T-helper 1 cell treated with Interleukin-12 subunit alpha and Interleukin-12 subunit beta and Interleukin-4 antibody, amounts not matched to agents 30 μg/mL and 1 μg/mL, for 36 hours (primary cell): ENCODE data around the gene ZNRF3.

Source experiments
- H3K27ac Mint-ChIP-seq: one replicate; pipeline ENCODE4 v1.8.0; 2021; ENCODE audit warnings: mild to moderate bottlenecking, mixed read lengths
- H3K27me3 Mint-ChIP-seq: one replicate; pipeline ENCODE4 v1.8.0; 2021; ENCODE audit warnings: low read depth, mixed read lengths
- H3K36me3 Mint-ChIP-seq: one replicate; pipeline ENCODE4 v1.8.0; 2021; ENCODE audit warnings: low read depth, mixed read lengths
- H3K4me1 Mint-ChIP-seq: one replicate; pipeline ENCODE4 v1.8.0; 2021; ENCODE audit warnings: low read depth, mixed read lengths
- H3K4me3 Mint-ChIP-seq: one replicate; pipeline ENCODE4 v1.8.0; 2021; ENCODE audit warnings: mild to moderate bottlenecking, moderate library complexity, mixed read lengths
- H3K9me3 Mint-ChIP-seq: one replicate; pipeline ENCODE4 v1.8.0; 2021; ENCODE audit warnings: mixed read lengths

The ZNRF3 gene

DNA sequence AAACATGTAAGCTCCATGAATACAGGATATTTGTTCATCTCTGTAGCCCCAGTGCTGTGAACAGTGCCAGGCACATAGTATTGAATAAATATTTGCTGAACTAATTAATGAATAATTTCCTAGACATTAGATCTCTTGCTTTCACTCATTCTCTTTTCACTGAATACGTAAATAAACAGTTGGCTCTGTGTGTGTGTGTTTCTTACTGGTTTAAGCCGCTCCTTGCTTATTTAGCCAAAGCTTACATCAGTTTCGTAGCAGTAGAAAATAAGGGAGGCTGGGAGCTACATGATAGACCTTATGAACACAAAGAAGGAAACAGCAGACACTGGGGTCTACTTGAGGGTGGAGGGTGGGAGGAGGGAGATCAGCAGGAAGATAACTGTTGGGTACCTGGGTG is 206.7 kb downstream of the ZNRF3 start:
- Mint-ChIP-seq H3K9me3 (no peaks in the 10 kb centered on the region), H3K27ac (no peak overlapping the region), H3K4me3 (no peak overlapping the region), H3K36me3 (no peaks in the 10 kb centered on the region), H3K4me1 (peaks cover 1% of the 10 kb centered on the region), H3K27me3 (peaks cover 25% of the 10 kb centered on the region)

- Mint-ChIP-seq H3K4me3 (no peak overlapping the region), H3K9me3 (no peaks in the 10 kb centered on the region), H3K36me3 (no peaks in the 10 kb centered on the region), H3K27me3 (peaks cover 22% of the 10 kb centered on the region), H3K27ac (no peak overlapping the region), H3K4me1 (peaks cover 1% of the 10 kb centered on the region)
Observed at GRCh38 chr22:29092243-29092642, 208.9 kb downstream of the ZNRF3 start.

GRCh38 chr22:29093030-29093429 is 209.7 kb downstream of the ZNRF3 start:
- Mint-ChIP-seq H3K36me3 (no peaks in the 10 kb centered on the region), H3K4me1 (peaks cover 1% of the 10 kb centered on the region), H3K27ac (no peak overlapping the region), H3K4me3 (no peak overlapping the region), H3K27me3 (peaks cover 22% of the 10 kb centered on the region), H3K9me3 (no peaks in the 10 kb centered on the region)

- peaks cover 21% of the 10 kb centered on the region for H3K27me3 Mint-ChIP-seq
- H3K4me3 Mint-ChIP-seq, result no peak overlapping the region
- H3K36me3 Mint-ChIP-seq, result no peaks in the 10 kb centered on the region
- no peaks in the 10 kb centered on the region for H3K9me3 Mint-ChIP-seq
- H3K4me1 Mint-ChIP-seq, result peaks cover 1% of the 10 kb centered on the region
- H3K27ac Mint-ChIP-seq, result no peak overlapping the region
Observed at GRCh38 chr22:29093501-29094300, 210.3 kb downstream of the ZNRF3 start.

DNA sequence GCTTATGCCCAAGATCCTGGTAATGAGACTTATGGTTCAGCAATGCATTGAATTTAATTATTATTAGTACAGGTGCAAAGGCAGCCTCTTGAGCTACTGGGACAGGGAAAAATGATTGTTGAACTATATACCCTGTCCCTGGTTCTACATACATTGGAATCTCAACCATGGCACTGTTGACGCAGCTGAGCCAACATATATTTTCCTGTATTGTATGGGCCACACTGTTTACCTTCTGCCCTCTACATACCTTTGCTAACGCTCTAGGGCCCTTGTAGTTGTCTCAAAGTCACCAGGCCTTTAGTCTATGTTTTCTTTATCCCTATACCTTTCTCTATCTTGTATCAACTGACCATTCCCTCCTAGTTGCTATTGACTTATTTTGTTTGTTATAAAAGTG is 212.1 kb downstream of the ZNRF3 start:
- Mint-ChIP-seq H3K27ac (no peak overlapping the region), H3K27me3 (peaks cover 8% of the 10 kb centered on the region), H3K4me1 (peaks cover 1% of the 10 kb centered on the region), H3K4me3 (no peak overlapping the region), H3K9me3 (no peaks in the 10 kb centered on the region), H3K36me3 (no peaks in the 10 kb centered on the region)

DNA sequence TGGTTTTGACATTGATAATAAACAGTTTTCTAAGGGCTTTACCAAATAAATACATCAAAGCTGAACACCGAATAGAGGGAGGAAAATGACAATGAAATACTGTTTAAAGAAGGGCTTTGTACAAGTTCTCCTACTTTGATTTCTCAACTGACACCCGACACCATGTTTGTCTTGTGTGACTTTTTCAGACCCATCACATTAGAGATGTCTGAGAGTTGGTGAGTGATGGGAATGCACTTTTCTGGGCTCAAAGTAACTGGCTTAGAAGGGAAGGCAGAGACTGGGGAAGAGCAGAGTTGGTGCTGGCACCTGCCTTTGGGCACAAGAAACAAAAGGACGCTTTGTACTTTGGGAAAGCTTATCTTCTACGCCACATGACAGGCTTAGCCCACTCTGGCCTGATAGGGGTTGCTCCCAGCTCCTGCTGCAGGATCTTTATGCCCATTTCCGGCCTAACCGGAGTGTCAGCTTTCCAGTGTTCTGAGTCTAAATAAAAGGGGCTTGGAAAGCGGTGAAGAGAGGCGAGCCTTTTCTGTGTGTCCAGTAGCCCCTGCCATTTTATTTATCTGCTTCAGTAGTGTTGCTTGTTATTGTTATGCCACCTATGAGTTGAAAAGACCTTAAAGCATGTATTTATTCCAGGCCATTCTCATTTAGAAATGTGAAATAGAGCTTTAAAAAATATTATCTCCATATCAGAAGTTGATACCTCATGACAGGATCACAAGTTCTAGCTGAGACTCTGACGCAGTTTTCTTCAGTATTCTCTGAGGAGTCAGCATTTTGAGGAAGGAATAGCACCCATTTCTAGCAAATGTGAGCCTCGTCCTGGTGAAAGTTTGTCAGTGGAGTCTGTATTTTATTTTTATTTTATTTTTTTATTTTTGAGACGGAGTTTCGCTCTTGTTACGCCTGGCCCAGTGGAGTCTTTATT is 213.6 kb downstream of the ZNRF3 start:
- Mint-ChIP-seq H3K36me3 (no peaks in the 10 kb centered on the region), H3K4me3 (no peak overlapping the region), H3K9me3 (no peaks in the 10 kb centered on the region), H3K27me3 (peaks cover 2% of the 10 kb centered on the region), H3K4me1 (no peaks in the 10 kb centered on the region), H3K27ac (no peak overlapping the region)

DNA sequence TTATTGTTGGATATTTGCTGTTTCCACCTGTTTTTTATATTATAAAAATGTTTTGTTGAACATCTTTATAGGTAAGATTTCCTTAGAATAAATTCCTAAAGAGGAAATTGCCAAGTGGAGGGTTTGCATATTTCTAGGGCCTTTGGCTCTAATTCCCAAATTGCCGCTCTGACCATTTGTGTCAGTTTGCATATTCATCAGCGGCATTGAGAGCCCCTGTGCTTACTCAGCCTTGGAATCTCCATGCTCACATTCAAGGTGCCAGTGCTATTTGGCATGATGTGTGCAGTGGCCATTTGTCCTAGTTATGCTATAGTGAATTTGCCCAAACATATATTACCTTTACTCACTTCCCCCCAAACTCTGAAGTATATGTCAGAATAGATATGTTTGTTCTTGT is 214.9 kb downstream of the ZNRF3 start:
- H3K36me3 Mint-ChIP-seq, result no peaks in the 10 kb centered on the region
- H3K27ac Mint-ChIP-seq, result no peak overlapping the region
- no peaks in the 10 kb centered on the region for H3K9me3 Mint-ChIP-seq
- peaks cover 4% of the 10 kb centered on the region for H3K27me3 Mint-ChIP-seq
- H3K4me1 Mint-ChIP-seq, result no peaks in the 10 kb centered on the region
- H3K4me3 Mint-ChIP-seq, result no peak overlapping the region

GRCh38 chr22:29102300-29102699 is 218.9 kb downstream of the ZNRF3 start:
- Mint-ChIP-seq H3K4me1 (no peaks in the 10 kb centered on the region), H3K9me3 (no peaks in the 10 kb centered on the region), H3K27ac (no peak overlapping the region), H3K36me3 (no peaks in the 10 kb centered on the region), H3K27me3 (peaks cover 8% of the 10 kb centered on the region), H3K4me3 (no peak overlapping the region)

- Mint-ChIP-seq H3K36me3 (no peaks in the 10 kb centered on the region), H3K27ac (no peak overlapping the region), H3K4me1 (no peaks in the 10 kb centered on the region), H3K27me3 (peaks cover 8% of the 10 kb centered on the region), H3K4me3 (no peak overlapping the region), H3K9me3 (no peaks in the 10 kb centered on the region)
Observed at GRCh38 chr22:29103121-29103520, 219.7 kb downstream of the ZNRF3 start.

DNA sequence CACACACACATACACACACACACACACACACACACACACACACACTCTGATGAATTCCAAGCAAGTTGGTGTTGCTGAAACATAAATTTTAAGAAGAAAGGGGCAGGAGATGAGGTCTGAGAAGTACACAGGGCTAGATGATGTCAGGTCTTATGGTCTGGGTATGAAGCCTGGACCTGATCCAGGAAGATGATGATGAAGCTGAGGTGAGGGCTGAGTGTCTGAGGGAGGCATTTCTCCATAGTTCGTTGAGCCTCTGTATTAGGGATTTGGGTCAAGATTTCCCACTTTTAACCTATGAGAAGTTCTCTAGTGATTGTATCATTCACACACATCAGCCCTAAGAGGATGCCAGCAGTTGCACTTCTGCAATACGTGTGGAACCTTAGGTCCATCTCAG is 222.1 kb downstream of the ZNRF3 start:
- H3K27ac Mint-ChIP-seq, result no peak overlapping the region
- peaks cover 17% of the 10 kb centered on the region for H3K27me3 Mint-ChIP-seq
- H3K9me3 Mint-ChIP-seq, result no peaks in the 10 kb centered on the region

GRCh38 chr22:29106839-29107238 is 223.5 kb downstream of the ZNRF3 start:
- no peaks in the 10 kb centered on the region for H3K36me3 Mint-ChIP-seq
- H3K4me1 Mint-ChIP-seq, result no peaks in the 10 kb centered on the region
- H3K9me3 Mint-ChIP-seq, result no peaks in the 10 kb centered on the region
- peaks cover 21% of the 10 kb centered on the region for H3K27me3 Mint-ChIP-seq
- no peak overlapping the region for H3K27ac Mint-ChIP-seq
- H3K4me3 Mint-ChIP-seq, result no peak overlapping the region

More for the DNA sequence above, 222.1 kb downstream of the ZNRF3 start:
- Mint-ChIP-seq H3K4me1 (no peaks in the 10 kb centered on the region), H3K4me3 (no peak overlapping the region), H3K36me3 (no peaks in the 10 kb centered on the region)
